Mesenchymal stem cell (in vitro differentiated cells and primary cell): ENCODE results near the gene FSHB.

Experiments used
- DNase-seq: peaks from one replicate; pipeline ENCODE4 v3.0.0-alpha.2; 2013
- H2AFZ ChIP-seq: one replicate; pipeline ENCODE4 v1.6.1; 2013; ENCODE audit warnings: low read depth, mild to moderate bottlenecking, control low read depth, inconsistent platforms, low read length, moderate library complexity
- H2AK5ac ChIP-seq: 2 replicates; pipeline ENCODE4 v1.6.1; 2013; ENCODE audit warnings: low read length, moderate library complexity, mild to moderate bottlenecking, inconsistent platforms; ENCODE audit not compliant: severe bottlenecking
- H2BK120ac ChIP-seq: one replicate; pipeline ENCODE4 v1.6.1; 2013; ENCODE audit warnings: low read depth, mild to moderate bottlenecking, inconsistent platforms, low read length, moderate library complexity
- H2BK12ac ChIP-seq, 2 experiments: one replicate each; pipeline ENCODE4 v1.6.1; 2013; ENCODE audit warnings: inconsistent platforms in 2 of 2, low read length in 2 of 2, mild to moderate bottlenecking in 2 of 2, moderate library complexity in 2 of 2, control low read depth in 1 of 2
- H2BK15ac ChIP-seq: one replicate; pipeline ENCODE4 v1.6.1; 2013; ENCODE audit warnings: mild to moderate bottlenecking, low read depth, inconsistent platforms; ENCODE audit not compliant: poor library complexity, severe bottlenecking
- H2BK5ac ChIP-seq: 2 replicates; pipeline ENCODE4 v1.6.1; 2013; ENCODE audit warnings: low read depth, mild to moderate bottlenecking, low read length, control low read depth, inconsistent platforms; ENCODE audit not compliant: poor library complexity, severe bottlenecking
- H3K14ac ChIP-seq, 2 experiments: one replicate each; pipeline ENCODE4 v1.6.1; 2013; ENCODE audit warnings: inconsistent platforms in 2 of 2, low read length in 2 of 2, control low read depth in 1 of 2, mild to moderate bottlenecking in 1 of 2, moderate library complexity in 1 of 2
- H3K18ac ChIP-seq, 2 experiments: one replicate each; pipeline ENCODE4 v1.6.1; 2013; ENCODE audit warnings: inconsistent platforms in 2 of 2, low read length in 2 of 2, control low read depth in 1 of 2, low read depth in 1 of 2, mild to moderate bottlenecking in 1 of 2
- H3K23ac ChIP-seq, 2 experiments: one replicate each; pipeline ENCODE4 v1.6.1; 2013; ENCODE audit warnings: inconsistent platforms in 2 of 2, low read length in 2 of 2, mild to moderate bottlenecking in 2 of 2, moderate library complexity in 2 of 2, control low read depth in 1 of 2
- H3K27ac ChIP-seq: 2 replicates; pipeline ENCODE4 v1.5.1; 2013; ENCODE audit warnings: mild to moderate bottlenecking, moderate library complexity, low read length, control low read depth, inconsistent platforms; ENCODE audit not compliant: poor library complexity, severe bottlenecking
- H3K27me3 ChIP-seq, 2 experiments: 2 replicates each; pipeline versions ENCODE4 v1.6.1 to v1.7.0; 2013; ENCODE audit warnings: low read length in 2 of 2, mild to moderate bottlenecking in 2 of 2, moderate library complexity in 2 of 2, control low read depth in 1 of 2, inconsistent platforms in 1 of 2; ENCODE audit not compliant: control insufficient read depth in 1 of 2, insufficient read depth in 1 of 2
- H3K36me3 ChIP-seq, 2 experiments: 2 replicates each; pipeline versions ENCODE4 v1.6.1 to v1.7.0; 2013; ENCODE audit warnings: low read length in 2 of 2, control low read depth in 1 of 2, inconsistent platforms in 1 of 2, low read depth in 1 of 2, mild to moderate bottlenecking in 1 of 2; ENCODE audit not compliant: insufficient read depth in 2 of 2, control insufficient read depth in 1 of 2
- H3K4ac ChIP-seq, 2 experiments: one replicate each; pipeline ENCODE4 v1.6.1; 2013; ENCODE audit warnings: inconsistent platforms in 2 of 2, low read length in 2 of 2, mild to moderate bottlenecking in 2 of 2, moderate library complexity in 2 of 2, control low read depth in 1 of 2, low read depth in 1 of 2
- H3K4me1 ChIP-seq: 2 replicates; pipeline ENCODE4 v1.6.1; 2013; ENCODE audit warnings: low read depth, low read length, control low read depth; ENCODE audit not compliant: control insufficient read depth, insufficient read depth
- H3K4me2 ChIP-seq: 2 replicates; pipeline ENCODE4 v1.6.1; 2013; ENCODE audit warnings: low read length, mild to moderate bottlenecking, inconsistent platforms; ENCODE audit not compliant: poor library complexity, severe bottlenecking
- H3K4me3 ChIP-seq, 2 experiments: 2 replicates each; pipeline versions ENCODE4 v1.5.1 to v1.7.0; 2013; ENCODE audit warnings: low read length in 2 of 2, mild to moderate bottlenecking in 2 of 2, control low read depth in 1 of 2, low read depth in 1 of 2; ENCODE audit not compliant: insufficient read depth in 1 of 2
- H3K79me1 ChIP-seq: replicated peaks from 2 replicates; pipeline ENCODE4 v1.6.1; 2013; ENCODE audit warnings: mild to moderate bottlenecking, control low read depth, low read length, inconsistent platforms; ENCODE audit not compliant: poor library complexity, severe bottlenecking
- H3K9ac ChIP-seq: 2 replicates; pipeline ENCODE4 v1.7.0; 2013; ENCODE audit warnings: mild to moderate bottlenecking, low read length, moderate library complexity
- H3K9me3 ChIP-seq: 2 replicates; pipeline ENCODE4 v1.7.0; 2013; ENCODE audit warnings: mild to moderate bottlenecking, low read length; ENCODE audit not compliant: control insufficient read depth
- H4K8ac ChIP-seq: one replicate; pipeline ENCODE4 v1.6.1; 2013; ENCODE audit warnings: inconsistent platforms, mild to moderate bottlenecking, low read length, moderate library complexity
- H4K91ac ChIP-seq: one replicate; pipeline ENCODE4 v1.6.1; 2013; ENCODE audit warnings: mild to moderate bottlenecking, low read length, inconsistent platforms
- WGBS: methylation state at CpG from one replicate; pipeline ENCODE4 v1.1.7; 2013; ENCODE audit warnings: mixed read lengths; 5-methylcytosine and 5-hydroxymethylcytosine counted together

Gene FSHB

GRCh38 chr11:30254307-30255298 lies 23.8 kb downstream of the FSHB start:
- Histone ChIP-seq H3K23ac (no peak overlapping the region), H2AK5ac (no peak overlapping the region), H3K4me1 (no peaks in the 10 kb centered on the region), H3K14ac (no peak overlapping the region), H2BK12ac (no peak overlapping the region), H2BK5ac (no peak overlapping the region), H3K36me3 (no peaks in the 10 kb centered on the region), H2BK15ac (no peak overlapping the region), H3K27me3 (no peaks in the 10 kb centered on the region), H3K18ac (no peak overlapping the region), H4K91ac (no peak overlapping the region), H3K9me3 (no peaks in the 10 kb centered on the region), H2AFZ (no peak overlapping the region), H3K4me3 (no peak overlapping the region), H2BK120ac (no peak overlapping the region), H4K8ac (no peak overlapping the region), H3K27ac (no peak overlapping the region), H3K4me2 (no peak overlapping the region), H3K4ac (no peak overlapping the region), H3K9ac (no peak overlapping the region), H3K79me1 (no peaks in the 10 kb centered on the region)
- WGBS, result 50% methylated on average over 2 of the region's 3 CpGs
- DNase-seq, result no peak

GRCh38 chr11:30255637-30256036 lies 24.8 kb downstream of the FSHB start:
- Histone ChIP-seq H3K27ac (no peak overlapping the region), H3K4ac (no peak overlapping the region), H3K9ac (no peak overlapping the region), H3K14ac (no peak overlapping the region), H2BK120ac (no peak overlapping the region), H2AK5ac (no peak overlapping the region), H3K9me3 (no peaks in the 10 kb centered on the region), H3K27me3 (no peaks in the 10 kb centered on the region), H2BK5ac (no peak overlapping the region), H3K23ac (no peak overlapping the region), H3K4me1 (no peaks in the 10 kb centered on the region), H3K79me1 (no peaks in the 10 kb centered on the region), H4K8ac (no peak overlapping the region), H2BK12ac (no peak overlapping the region), H3K4me2 (no peak overlapping the region), H3K4me3 (no peak overlapping the region), H3K18ac (no peak overlapping the region), H2BK15ac (no peak overlapping the region), H4K91ac (no peak overlapping the region), H2AFZ (no peak overlapping the region), H3K36me3 (no peaks in the 10 kb centered on the region)
- DNase-seq, result no peak
- 100% methylated on average over 2 of the region's 5 CpGs for WGBS

GRCh38 chr11:30257058-30257457 lies 26.2 kb downstream of the FSHB start:
- H3K9ac ChIP-seq, result no peak overlapping the region
- H3K4me3 ChIP-seq, result no peak overlapping the region
- H3K4me1 ChIP-seq, result no peaks in the 10 kb centered on the region
- no peak for DNase-seq
- no peak overlapping the region for H2AFZ ChIP-seq
- no peaks in the 10 kb centered on the region for H3K27me3 ChIP-seq
- H3K4ac ChIP-seq, result no peak overlapping the region
- 43% methylated on average over 2 of the region's 3 CpGs for WGBS
- no peak overlapping the region for H2BK5ac ChIP-seq
- no peak overlapping the region for H3K18ac ChIP-seq
- no peak overlapping the region for H4K91ac ChIP-seq
- no peak overlapping the region for H2AK5ac ChIP-seq
- H2BK12ac ChIP-seq, result no peak overlapping the region
- no peak overlapping the region for H3K4me2 ChIP-seq
- no peak overlapping the region for H3K14ac ChIP-seq
- H3K23ac ChIP-seq, result no peak overlapping the region
- no peak overlapping the region for H4K8ac ChIP-seq
- H2BK120ac ChIP-seq, result no peak overlapping the region
- H2BK15ac ChIP-seq, result no peak overlapping the region
- H3K9me3 ChIP-seq, result no peaks in the 10 kb centered on the region
- no peaks in the 10 kb centered on the region for H3K36me3 ChIP-seq
- no peaks in the 10 kb centered on the region for H3K79me1 ChIP-seq
- no peak overlapping the region for H3K27ac ChIP-seq

- Histone ChIP-seq H3K36me3 (no peaks in the 10 kb centered on the region), H2AFZ (no peak overlapping the region), H3K18ac (no peak overlapping the region), H3K4me2 (no peak overlapping the region), H3K4me1 (no peaks in the 10 kb centered on the region), H3K14ac (no peak overlapping the region), H2BK12ac (no peak overlapping the region), H2BK120ac (no peak overlapping the region), H3K79me1 (no peaks in the 10 kb centered on the region), H3K9ac (no peak overlapping the region), H4K8ac (no peak overlapping the region), H3K23ac (no peak overlapping the region), H3K9me3 (no peaks in the 10 kb centered on the region), H2BK5ac (no peak overlapping the region), H4K91ac (no peak overlapping the region), H2AK5ac (no peak overlapping the region), H3K27ac (no peak overlapping the region), H3K27me3 (no peaks in the 10 kb centered on the region), H2BK15ac (no peak overlapping the region), H3K4me3 (no peak overlapping the region), H3K4ac (no peak overlapping the region)
- WGBS, result 0% methylated on average over 1 of the region's 1 CpG
- DNase-seq, result no peak
These were observed 27.9 kb downstream of the FSHB start for GRCh38 chr11:30258679-30259078.
